Caco-2 (cell line): ENCODE data around the gene UGT2B17. TPM values are rescaled to one million over a fixed set of nuclear protein-coding genes. Genes with fewer than 3 reads are reported as not detected.

Experiments used
- BruUV-seq: library from RNA; stranded (reverse); fragments of 400-500 nt; replicated peaks from 2 replicates; lab custom pipeline; 2021; lab: Mats Ljungman, UMichigan
- CTCF ChIA-PET: fragments of 300-600 bp; sonication (Branson Sonifier 250); formaldehyde crosslinking; loops from one replicate; lab custom pipeline; 2022; ENCODE audit warnings: antibody characterized with exemption; lab: Charles Lee
- POLR2A ChIA-PET: fragments of 300-600 bp; sonication (Branson Sonifier 250); formaldehyde crosslinking; loops from one replicate; lab custom pipeline; 2022; ENCODE audit warnings: antibody characterized with exemption; lab: Charles Lee
- DNase-seq, 2 experiments: peaks; one replicate each; pipeline versions ENCODE4 v3.0.0 to v3.0.0-alpha.2; 2020 to 2022
- H3K27me3 ChIP-seq: replicated peaks from 2 replicates; pipeline ENCODE4 v1.6.0; 2011; ENCODE audit warnings: low read length; ENCODE audit not compliant: control insufficient read depth, insufficient read depth
- H3K36me3 ChIP-seq: 2 replicates; pipeline ENCODE4 v1.5.1; 2011; ENCODE audit warnings: low read length; ENCODE audit not compliant: control insufficient read depth, insufficient read depth
- H3K4me1 ChIP-seq: fragments of 250-450 bp; sonication (Bioruptor Pico); 2 replicates; pipeline ENCODE4 v1.5.1; 2020; ENCODE audit warnings: mild to moderate bottlenecking
- H3K4me3 ChIP-seq: 2 replicates; pipeline ENCODE4 v1.5.1; 2011; ENCODE audit warnings: low read depth, mild to moderate bottlenecking, control low read depth, low read length
- H3K9me3 ChIP-seq: fragments of 250-450 bp; sonication (Bioruptor Pico); 2 replicates; pipeline ENCODE4 v1.5.1; 2020; ENCODE audit warnings: mild to moderate bottlenecking, moderate library complexity
- H3K27ac Mint-ChIP-seq: one replicate; pipeline ENCODE4 v1.8.0; 2022; ENCODE audit warnings: mixed read lengths; ENCODE audit not compliant: unreplicated experiment
- H3K27me3 Mint-ChIP-seq: one replicate; pipeline ENCODE4 v1.8.0; 2022; ENCODE audit warnings: mixed read lengths; ENCODE audit not compliant: insufficient read depth, unreplicated experiment
- H3K36me3 Mint-ChIP-seq: one replicate; pipeline ENCODE4 v1.8.0; 2022; ENCODE audit warnings: mild to moderate bottlenecking, mixed read lengths; ENCODE audit not compliant: insufficient read depth, unreplicated experiment
- H3K4me1 Mint-ChIP-seq: one replicate; pipeline ENCODE4 v1.8.0; 2022; ENCODE audit warnings: low read depth, mixed read lengths; ENCODE audit not compliant: unreplicated experiment
- H3K4me3 Mint-ChIP-seq: one replicate; pipeline ENCODE4 v1.8.0; 2022; ENCODE audit warnings: mild to moderate bottlenecking, moderate library complexity, mixed read lengths; ENCODE audit not compliant: unreplicated experiment
- H3K9me3 Mint-ChIP-seq: one replicate; pipeline ENCODE4 v1.8.0; 2022; ENCODE audit warnings: mixed read lengths; ENCODE audit not compliant: unreplicated experiment
- intact Hi-C: fragments of 100-400 bp; cut with micrococcal nuclease; formaldehyde crosslinking; loops from one replicate; pipeline ENCODE4 v1.10.0; 2022; ENCODE audit not compliant: unreplicated experiment
- total RNA-seq: library from RNA; stranded (reverse); gene quantifications from 2 replicates; pipeline ENCODE4 v1.2.3, GENCODE V29; 2022
- TF ChIP-seq, protein P1 (sequence below), 2 experiments: fragments of 200-600 bp in 1 of 2; IDR thresholded peaks; 1 replicate in 1 of 2; 2 replicates in 1 of 2; pipeline versions ENCODE4 v1.5.1 to v1.8.0; 2011 to 2022; ENCODE audit warnings: antibody characterized with exemption in 1 of 2, control low read depth in 1 of 2, inconsistent platforms in 1 of 2, low read depth in 1 of 2, low read length in 1 of 2, mild to moderate bottlenecking in 1 of 2, moderate library complexity in 1 of 2; ENCODE audit not compliant: insufficient read depth in 1 of 2, severe bottlenecking in 1 of 2, unreplicated experiment in 1 of 2

The UGT2B17 gene
- total RNA-seq, 1 experiment from 2014 or later = 0.20 TPM

DNA sequence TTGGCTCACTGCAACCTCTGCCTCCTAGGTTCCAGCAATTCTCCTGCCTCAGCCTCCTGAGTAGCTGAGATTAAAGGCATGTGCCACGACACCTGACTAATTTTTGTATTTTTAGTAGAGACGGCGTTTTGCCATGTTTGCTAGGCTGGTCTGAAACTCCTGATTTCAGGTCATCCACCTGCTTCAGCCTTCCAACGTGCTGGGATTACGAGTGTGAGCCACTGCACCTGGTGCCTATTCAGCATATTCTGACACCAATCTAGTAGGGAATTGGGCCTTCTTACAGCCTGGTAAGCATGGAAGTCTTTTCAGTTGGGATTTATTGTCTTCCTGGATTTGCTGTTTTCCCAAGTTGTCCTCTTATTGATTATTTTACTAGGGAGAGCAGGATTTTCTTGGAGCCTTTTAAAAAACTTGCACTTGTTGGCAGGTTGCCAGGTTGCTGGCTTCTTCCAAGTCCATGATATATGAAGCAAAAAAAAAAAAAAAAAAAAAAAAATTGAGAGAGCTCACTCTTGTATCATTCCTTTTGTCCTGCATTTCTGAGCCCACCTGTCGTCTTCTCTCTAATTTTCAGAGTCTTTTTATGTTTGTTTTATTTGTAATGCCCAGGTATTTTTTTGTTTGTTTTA lies 85.2 kb downstream of the UGT2B17 start:
- Histone ChIP-seq H3K36me3 (peaks cover 1% of the 10 kb centered on the region; the same call in 1 of the 2 replicates), H3K4me3 (no peak overlapping the region), H3K4me1 (no peaks in the 10 kb centered on the region), H3K9me3 (no peaks in the 10 kb centered on the region), H3K27me3 (no peaks in the 10 kb centered on the region)
- no peaks in the 10 kb centered on the region for H3K4me1 Mint-ChIP-seq
- BruUV-seq = no TSS peak
- ChIA-PET CTCF (no interaction called here), POLR2A (no interaction called here)
- no peak overlapping the region for H3K27ac Mint-ChIP-seq
- no peak for DNase-seq
- H3K27me3 Mint-ChIP-seq = no peaks in the 10 kb centered on the region
- no peaks in the 10 kb centered on the region for H3K36me3 Mint-ChIP-seq
- H3K9me3 Mint-ChIP-seq = peaks cover 10% of the 10 kb centered on the region
- intact Hi-C loops = no loop called here
- TF ChIP-seq, protein P1, sequence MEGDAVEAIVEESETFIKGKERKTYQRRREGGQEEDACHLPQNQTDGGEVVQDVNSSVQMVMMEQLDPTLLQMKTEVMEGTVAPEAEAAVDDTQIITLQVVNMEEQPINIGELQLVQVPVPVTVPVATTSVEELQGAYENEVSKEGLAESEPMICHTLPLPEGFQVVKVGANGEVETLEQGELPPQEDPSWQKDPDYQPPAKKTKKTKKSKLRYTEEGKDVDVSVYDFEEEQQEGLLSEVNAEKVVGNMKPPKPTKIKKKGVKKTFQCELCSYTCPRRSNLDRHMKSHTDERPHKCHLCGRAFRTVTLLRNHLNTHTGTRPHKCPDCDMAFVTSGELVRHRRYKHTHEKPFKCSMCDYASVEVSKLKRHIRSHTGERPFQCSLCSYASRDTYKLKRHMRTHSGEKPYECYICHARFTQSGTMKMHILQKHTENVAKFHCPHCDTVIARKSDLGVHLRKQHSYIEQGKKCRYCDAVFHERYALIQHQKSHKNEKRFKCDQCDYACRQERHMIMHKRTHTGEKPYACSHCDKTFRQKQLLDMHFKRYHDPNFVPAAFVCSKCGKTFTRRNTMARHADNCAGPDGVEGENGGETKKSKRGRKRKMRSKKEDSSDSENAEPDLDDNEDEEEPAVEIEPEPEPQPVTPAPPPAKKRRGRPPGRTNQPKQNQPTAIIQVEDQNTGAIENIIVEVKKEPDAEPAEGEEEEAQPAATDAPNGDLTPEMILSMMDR (IDR thresholded peaks at IDR 0.05; ENCODE audit: insufficient read depth in 1 of 2, low read depth in 1 of 2, low read length in 1 of 2, severe bottlenecking in 1 of 2, unreplicated experiment in 1 of 2) = no peak
- no peak overlapping the region for H3K4me3 Mint-ChIP-seq

DNA sequence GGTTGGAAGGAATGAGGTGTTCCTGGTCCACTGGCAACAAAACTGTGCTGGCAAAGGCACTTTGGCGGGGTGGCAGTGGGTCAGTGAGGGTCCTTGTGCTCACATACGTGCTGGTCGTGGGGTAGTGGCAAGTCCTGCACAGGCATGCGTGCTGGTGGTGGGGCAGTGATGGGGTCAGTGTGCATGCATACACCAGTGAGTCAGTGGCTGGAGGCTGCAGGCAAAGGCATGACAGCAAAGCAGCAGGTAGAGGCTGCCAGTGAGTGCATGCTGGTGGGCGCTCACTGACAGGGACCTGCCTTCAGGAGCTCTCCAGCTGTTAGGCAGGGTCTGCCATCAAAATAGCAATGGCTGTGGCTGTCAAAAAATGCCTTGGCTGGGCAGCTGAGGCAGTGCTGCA lies 86.8 kb downstream of the UGT2B17 start:
- Histone ChIP-seq H3K27me3 (no peaks in the 10 kb centered on the region), H3K4me3 (no peak overlapping the region), H3K9me3 (no peaks in the 10 kb centered on the region), H3K36me3 (peaks cover 1% of the 10 kb centered on the region; the same call in 1 of the 2 replicates), H3K4me1 (no peaks in the 10 kb centered on the region)
- POLR2A ChIA-PET = no interaction called here
- H3K27ac Mint-ChIP-seq = no peak overlapping the region
- no TSS peak for BruUV-seq
- CTCF ChIA-PET = no interaction called here
- no peaks in the 10 kb centered on the region for H3K27me3 Mint-ChIP-seq
- no peaks in the 10 kb centered on the region for H3K4me1 Mint-ChIP-seq
- H3K36me3 Mint-ChIP-seq = no peaks in the 10 kb centered on the region
- no peak overlapping the region for H3K4me3 Mint-ChIP-seq
- DNase-seq = no peak
- intact Hi-C loops = no loop called here
- peaks cover 9% of the 10 kb centered on the region for H3K9me3 Mint-ChIP-seq
- TF ChIP-seq, protein P1 (IDR thresholded peaks at IDR 0.05; ENCODE audit: insufficient read depth in 1 of 2, low read depth in 1 of 2, low read length in 1 of 2, severe bottlenecking in 1 of 2, unreplicated experiment in 1 of 2) = no peak

Other genes starting within 250 kb of the UGT2B17 start
- gene YTHDC1, start 226.2 kb downstream of the UGT2B17 start, total RNA-seq = 101 and 109 TPM in 2 replicates
- gene TMPRSS11E, start 128.9 kb downstream of the UGT2B17 start, total RNA-seq = not detected in 2 replicates
- 0.32 and 0.42 TPM in 2 replicates for gene UGT2B15, start 94.3 kb upstream of the UGT2B17 start, total RNA-seq
- gene UGT2B10, start 239.7 kb upstream of the UGT2B17 start, total RNA-seq = 0.25 and 0.37 TPM in 2 replicates